Measurements from ENCODE around the gene NPBWR2. TPM values are rescaled to one million over a fixed set of nuclear protein-coding genes. Genes with fewer than 3 reads are reported as not detected.

The NPBWR2 gene
- polyA plus RNA-seq, 1 donor (not counting 4 experiments of a cell fraction or from before 2014, with no cell fraction given), result not detected

- dilution Hi-C loops (cut with MboI; ENCODE audit: extremely low pct_ligation_motif_present, low sequenced_read_pairs), result no loop called here
- H3K27ac ChIP-seq (ENCODE audit: control insufficient read depth, insufficient read depth, low read length), result no peak overlapping the region
- H4K20me1 ChIP-seq (ENCODE audit: control insufficient read depth, extremely low read depth, insufficient read depth, low read length), result no peaks in the 10 kb centered on the region
- peaks cover 13% of the 10 kb centered on the region for H3K4me1 ChIP-seq (ENCODE audit: control insufficient read depth, extremely low read depth, insufficient read depth, low read length)
- H3K36me3 ChIP-seq (ENCODE audit: control insufficient read depth in 2 of 2, extremely low read depth in 1 of 2, insufficient read depth in 2 of 2, low read length in 2 of 2), result no peaks in the 10 kb centered on the region
- H3K4me2 ChIP-seq (ENCODE audit: control insufficient read depth, extremely low read depth, insufficient read depth, low read depth, low read length), result no peak overlapping the region
- H3K9me1 ChIP-seq (ENCODE audit: control insufficient read depth, extremely low read depth, insufficient read depth, low read length), result no peaks in the 10 kb centered on the region
- no peak overlapping the region for H3K9ac ChIP-seq (ENCODE audit: control insufficient read depth, extremely low read depth, insufficient read depth, low read length)
- TF ChIP-seq CTCF (optimal IDR thresholded peaks at IDR 0.05 in 1 of 3, IDR thresholded peaks at IDR 0.05 in 1 of 3, conservative IDR thresholded peaks at IDR 0.05 in 1 of 3; ENCODE audit: extremely low read depth in 1 of 3, insufficient read depth in 2 of 3, low read length in 3 of 3) (no peak), EZH2 (IDR thresholded peaks at IDR 0.05; ENCODE audit: low read length) (no peak)
- H3K4me3 ChIP-seq (ENCODE audit: control insufficient read depth in 2 of 3, extremely low read depth in 1 of 3, insufficient read depth in 2 of 3, low read depth in 1 of 3, low read length in 3 of 3), result no peak overlapping the region
- no peak overlapping the region for H2AFZ ChIP-seq (ENCODE audit: control insufficient read depth, low read length)
- H3K79me2 ChIP-seq (ENCODE audit: control insufficient read depth, insufficient read depth, low read length), result no peaks in the 10 kb centered on the region
- H3K9me3 ChIP-seq (ENCODE audit: control insufficient read depth, low read depth, low read length), result no peaks in the 10 kb centered on the region
- no peak for FAIRE-seq
- no peak for DNase-seq (ENCODE audit: low read depth, low spot score)
- peaks cover 10% of the 10 kb centered on the region for H3K27me3 ChIP-seq (ENCODE audit: control insufficient read depth, extremely low read depth, insufficient read depth, low read length)
These were observed 48.1 kb upstream of the NPBWR2 start for GRCh38 chr20:64155258-64156135.

GRCh38 chr20:64154590-64155257, 47.4 kb upstream of the NPBWR2 start:
- Histone ChIP-seq H3K27ac (ENCODE audit: control insufficient read depth, insufficient read depth, low read length) (no peak overlapping the region), H3K4me1 (ENCODE audit: control insufficient read depth, extremely low read depth, insufficient read depth, low read length) (peaks cover 13% of the 10 kb centered on the region), H3K9ac (ENCODE audit: control insufficient read depth, extremely low read depth, insufficient read depth, low read length) (no peak overlapping the region), H3K36me3 (ENCODE audit: control insufficient read depth in 2 of 2, extremely low read depth in 1 of 2, insufficient read depth in 2 of 2, low read length in 2 of 2) (no peaks in the 10 kb centered on the region), H4K20me1 (ENCODE audit: control insufficient read depth, extremely low read depth, insufficient read depth, low read length) (no peaks in the 10 kb centered on the region), H3K9me3 (ENCODE audit: control insufficient read depth, low read depth, low read length) (peaks cover 4% of the 10 kb centered on the region), H2AFZ (ENCODE audit: control insufficient read depth, low read length) (no peak overlapping the region), H3K79me2 (ENCODE audit: control insufficient read depth, insufficient read depth, low read length) (no peaks in the 10 kb centered on the region), H3K9me1 (ENCODE audit: control insufficient read depth, extremely low read depth, insufficient read depth, low read length) (no peaks in the 10 kb centered on the region), H3K4me3 (ENCODE audit: control insufficient read depth in 2 of 3, extremely low read depth in 1 of 3, insufficient read depth in 2 of 3, low read depth in 1 of 3, low read length in 3 of 3) (no peak overlapping the region), H3K27me3 (ENCODE audit: control insufficient read depth, extremely low read depth, insufficient read depth, low read length) (peaks cover 3% of the 10 kb centered on the region), H3K4me2 (ENCODE audit: control insufficient read depth, extremely low read depth, insufficient read depth, low read depth, low read length) (no peak overlapping the region)
- no peak for TF ChIP-seq EZH2 (IDR thresholded peaks at IDR 0.05; ENCODE audit: low read length)
- no peak for TF ChIP-seq CTCF (optimal IDR thresholded peaks at IDR 0.05 in 1 of 3, IDR thresholded peaks at IDR 0.05 in 1 of 3, conservative IDR thresholded peaks at IDR 0.05 in 1 of 3; ENCODE audit: extremely low read depth in 1 of 3, insufficient read depth in 2 of 3, low read length in 3 of 3)
- DNase-seq (ENCODE audit: low read depth, low spot score), result no peak
- FAIRE-seq, result no peak
- dilution Hi-C loops (cut with MboI; ENCODE audit: extremely low pct_ligation_motif_present, low sequenced_read_pairs), result no loop called here

All from keratinocyte (primary cell).